HG03457 (cell line): ENCODE measurements around the gene MAB21L4.

Experiments used
- ATAC-seq: cut with Tn5 transposase; IDR thresholded peaks from one replicate; pipeline ENCODE4 v1.9.1; 2021; ENCODE audit warnings: moderate number of reproducible peaks; ENCODE audit not compliant: unreplicated experiment

Gene MAB21L4

GRCh38 chr2:240925568-240926515 lies 29.9 kb upstream of the MAB21L4 start:
- ATAC-seq, result no peak

GRCh38 chr2:240925191-240925567 lies 29.2 kb upstream of the MAB21L4 start:
- ATAC-seq, result no peak

GRCh38 chr2:240922982-240923537 lies 27.1 kb upstream of the MAB21L4 start:
- no peak for ATAC-seq

- no peak for ATAC-seq
These were observed 26.5 kb upstream of the MAB21L4 start for GRCh38 chr2:240922245-240922981.

GRCh38 chr2:240921995-240922244 lies 26.0 kb upstream of the MAB21L4 start:
- no peak for ATAC-seq

- ATAC-seq, result no peak
These were observed 25.5 kb upstream of the MAB21L4 start for GRCh38 chr2:240921311-240921994.

- no peak for ATAC-seq
These were observed 24.9 kb upstream of the MAB21L4 start for GRCh38 chr2:240920783-240921231.

- ATAC-seq, result no peak
These were observed 24.1 kb upstream of the MAB21L4 start for GRCh38 chr2:240919786-240920782.

GRCh38 chr2:240919161-240919781 lies 23.3 kb upstream of the MAB21L4 start:
- no peak for ATAC-seq

GRCh38 chr2:240918258-240919091 lies 22.5 kb upstream of the MAB21L4 start:
- no peak for ATAC-seq

GRCh38 chr2:240917684-240918257 lies 21.8 kb upstream of the MAB21L4 start:
- ATAC-seq, result no peak

- no peak for ATAC-seq
These were observed 21.2 kb upstream of the MAB21L4 start for GRCh38 chr2:240917009-240917683.

GRCh38 chr2:240916571-240917008 lies 20.6 kb upstream of the MAB21L4 start:
- no peak for ATAC-seq

GRCh38 chr2:240915526-240916341 lies 19.8 kb upstream of the MAB21L4 start:
- no peak for ATAC-seq

- no peak for ATAC-seq
These were observed 18.9 kb upstream of the MAB21L4 start for GRCh38 chr2:240914645-240915525.
